HTR-8/SVneo (cell line): ENCODE results near the gene CLSTN3.

Source experiments
- DNase-seq: peaks from one replicate; pipeline ENCODE4 v3.0.0; 2011; ENCODE audit warnings: low spot score, mixed read lengths; ENCODE audit not compliant: insufficient read length
- FAIRE-seq: peaks from 2 replicates; lab custom pipeline; 2011; peaks lifted over from hg19 to GRCh38; lab: Jason Lieb, UNC

CLSTN3 gene

GRCh38 chr12:7122811-7123769 lies 7.1 kb upstream of the CLSTN3 start:
- FAIRE-seq, result no peak
- DNase-seq, result no peak

- DNase-seq (no peak), FAIRE-seq (no peak)
Observed at GRCh38 chr12:7123806-7124522, 6.2 kb upstream of the CLSTN3 start.

- no peak for DNase-seq
- peak; percentile 69 for FAIRE-seq
Observed at GRCh38 chr12:7125632-7126227, 4.4 kb upstream of the CLSTN3 start.

- FAIRE-seq (peak; percentile 69), DNase-seq (no peak)
Observed at GRCh38 chr12:7127916-7128626, 2.1 kb upstream of the CLSTN3 start.

- FAIRE-seq, result peak; percentile 62
Observed at GRCh38 chr12:7128681-7129286, 1.4 kb upstream of the CLSTN3 start, which contains the start of gene RBP5. RBP5 (minus strand) TSS chr12:7128889; CDS start chr12:7128775, 114 bp downstream.

GRCh38 chr12:7129287-7129871 lies 792 bp upstream of the CLSTN3 start:
- DNase-seq (no peak), FAIRE-seq (peak; percentile 80)

More at GRCh38 chr12:7128681-7129286, 1.4 kb upstream of the CLSTN3 start, which contains the start of gene RBP5:
- no peak for DNase-seq

GRCh38 chr12:7130701-7131501 lies 730 bp downstream of the CLSTN3 start:
- DNase-seq (peak; percentile 81), FAIRE-seq (peak; percentile 89)

GRCh38 chr12:7131502-7131866 lies 1.3 kb downstream of the CLSTN3 start:
- FAIRE-seq (peak; percentile 72), DNase-seq (no peak)

GRCh38 chr12:7134396-7135166 lies 4.4 kb downstream of the CLSTN3 start:
- DNase-seq (no peak), FAIRE-seq (no peak)

- FAIRE-seq (peak; percentile 23), DNase-seq (no peak)
Observed at GRCh38 chr12:7136071-7136470, 5.9 kb downstream of the CLSTN3 start.

GRCh38 chr12:7136676-7137075 lies 6.5 kb downstream of the CLSTN3 start:
- no peak for FAIRE-seq

GRCh38 chr12:7137908-7138307 lies 7.7 kb downstream of the CLSTN3 start:
- no peak for DNase-seq
- no peak for FAIRE-seq

More at GRCh38 chr12:7136676-7137075, 6.5 kb downstream of the CLSTN3 start:
- DNase-seq, result no peak

- FAIRE-seq (no peak), DNase-seq (no peak)
Observed at GRCh38 chr12:7139200-7139599, 9.0 kb downstream of the CLSTN3 start.

GRCh38 chr12:7141351-7142005 lies 11.3 kb downstream of the CLSTN3 start:
- DNase-seq, result no peak
- no peak for FAIRE-seq

- DNase-seq, result peak; percentile 69
Observed at GRCh38 chr12:7142056-7142644, 12.0 kb downstream of the CLSTN3 start.

GRCh38 chr12:7142809-7143465 lies 12.8 kb downstream of the CLSTN3 start:
- DNase-seq, result no peak
- peak; percentile 54 for FAIRE-seq

More at GRCh38 chr12:7142056-7142644, 12.0 kb downstream of the CLSTN3 start:
- peak; percentile 33 for FAIRE-seq
